ENCODE results near the gene NRXN3.

The NRXN3 gene

GRCh38 chr14:78327426-78328221 lies 157.5 kb downstream of the NRXN3 start:
- DNase-seq, result no peak

- no peak for DNase-seq
These were observed 159.2 kb downstream of the NRXN3 start for GRCh38 chr14:78329371-78329770.

GRCh38 chr14:78335531-78335930 lies 165.4 kb downstream of the NRXN3 start:
- DNase-seq, result no peak

GRCh38 chr14:78340250-78340649 lies 170.1 kb downstream of the NRXN3 start:
- DNase-seq, result no peak

- DNase-seq, result no peak
These were observed 171.7 kb downstream of the NRXN3 start for GRCh38 chr14:78341827-78342389.

GRCh38 chr14:78342879-78343278 lies 172.7 kb downstream of the NRXN3 start:
- no peak for DNase-seq

GRCh38 chr14:78344290-78344689 lies 174.1 kb downstream of the NRXN3 start:
- DNase-seq, result no peak

- DNase-seq, result no peak
These were observed 175.1 kb downstream of the NRXN3 start for GRCh38 chr14:78345131-78345744.

- no peak for DNase-seq
These were observed 176.6 kb downstream of the NRXN3 start for GRCh38 chr14:78346747-78347146.

- no peak for DNase-seq
These were observed 184.9 kb downstream of the NRXN3 start for GRCh38 chr14:78355109-78355508.

GRCh38 chr14:78356391-78356790 lies 186.2 kb downstream of the NRXN3 start:
- DNase-seq, result no peak

- no peak for DNase-seq
These were observed 188.4 kb downstream of the NRXN3 start for GRCh38 chr14:78358591-78358990.

GRCh38 chr14:78359581-78359980 lies 189.4 kb downstream of the NRXN3 start:
- no peak for DNase-seq

GRCh38 chr14:78363008-78363407 lies 192.8 kb downstream of the NRXN3 start:
- DNase-seq, result no peak

GRCh38 chr14:78367355-78367754 lies 197.2 kb downstream of the NRXN3 start:
- no peak for DNase-seq

GRCh38 chr14:78383060-78383459 lies 212.9 kb downstream of the NRXN3 start:
- DNase-seq, result no peak

GRCh38 chr14:78398216-78398615 lies 228.0 kb downstream of the NRXN3 start:
- no peak for DNase-seq

- peak in 1 of 5 experiments; percentile 11 for DNase-seq
These were observed 229.2 kb downstream of the NRXN3 start for GRCh38 chr14:78399316-78399889.

- no peak for DNase-seq
These were observed 231.7 kb downstream of the NRXN3 start for GRCh38 chr14:78401866-78402265.

- DNase-seq, result no peak
These were observed 233.2 kb downstream of the NRXN3 start for GRCh38 chr14:78403278-78403815.

- DNase-seq, result no peak
These were observed 235.1 kb downstream of the NRXN3 start for GRCh38 chr14:78405079-78405856.

- no peak for DNase-seq
These were observed 242.3 kb downstream of the NRXN3 start for GRCh38 chr14:78412475-78412874.

GRCh38 chr14:78414172-78414571 lies 244.0 kb downstream of the NRXN3 start:
- no peak for DNase-seq
